HG02981 (cell line): Measurements from ENCODE around the gene ARL9.

Experiments
- ATAC-seq: cut with Tn5 transposase; IDR thresholded peaks from one replicate; pipeline ENCODE4 v1.9.1; 2021; ENCODE audit warnings: mild to moderate bottlenecking, moderate library complexity; ENCODE audit not compliant: unreplicated experiment

ARL9 gene

DNA sequence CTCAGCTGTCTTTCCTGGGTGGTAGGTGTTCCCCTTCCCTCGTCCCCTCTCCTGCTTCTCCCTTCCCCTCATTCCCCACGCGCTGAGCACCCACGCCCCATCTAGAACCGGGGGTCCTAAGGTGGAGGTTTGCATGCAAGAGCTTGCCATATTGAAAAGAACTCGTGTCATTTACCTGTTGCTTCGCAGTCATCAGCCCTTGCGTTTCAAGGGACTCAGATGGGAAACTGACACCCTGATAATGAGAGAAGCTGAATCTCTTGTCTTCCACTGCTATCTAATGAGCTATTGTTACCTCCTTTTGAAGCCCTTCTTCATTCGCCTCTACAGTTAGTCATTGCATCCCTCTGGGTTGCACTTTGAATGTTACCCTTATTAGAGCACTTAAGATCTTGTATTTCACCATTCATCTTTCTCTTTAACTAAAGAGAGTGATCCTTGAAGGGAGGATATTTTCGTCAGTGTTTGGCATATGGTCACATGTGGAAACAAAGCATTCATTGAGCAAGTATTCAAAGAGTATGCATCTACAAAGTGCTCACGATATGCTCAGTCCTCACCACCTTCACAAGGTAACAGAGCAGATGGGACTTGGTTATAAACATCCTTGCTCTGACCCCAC is 25.7 kb downstream of the ARL9 start:
- ATAC-seq: no peak

DNA sequence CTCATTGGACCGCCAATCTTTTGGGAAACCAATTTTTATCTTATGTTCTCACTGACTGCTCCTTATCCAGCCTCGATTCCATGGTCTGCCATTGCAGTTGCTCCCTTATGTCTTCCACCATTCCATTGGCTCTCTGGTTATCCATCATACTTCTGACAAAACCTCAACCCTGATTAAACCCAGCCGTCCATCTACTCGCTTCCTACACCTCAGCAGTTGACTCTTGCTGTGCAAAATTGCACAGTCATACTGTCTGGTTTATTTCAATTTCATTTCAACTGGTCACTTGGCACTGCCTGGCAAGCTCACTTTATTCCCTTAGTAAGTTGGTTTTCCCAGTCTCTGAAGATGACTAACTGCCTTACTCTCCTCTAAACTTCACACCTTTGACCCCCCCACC is 26.2 kb downstream of the ARL9 start:
- ATAC-seq: no peak

- ATAC-seq: no peak
Measured at GRCh38 chr4:56532239-56532638, 26.6 kb downstream of the ARL9 start.

GRCh38 chr4:56535915-56536314 is 30.3 kb downstream of the ARL9 start:
- no peak for ATAC-seq

DNA sequence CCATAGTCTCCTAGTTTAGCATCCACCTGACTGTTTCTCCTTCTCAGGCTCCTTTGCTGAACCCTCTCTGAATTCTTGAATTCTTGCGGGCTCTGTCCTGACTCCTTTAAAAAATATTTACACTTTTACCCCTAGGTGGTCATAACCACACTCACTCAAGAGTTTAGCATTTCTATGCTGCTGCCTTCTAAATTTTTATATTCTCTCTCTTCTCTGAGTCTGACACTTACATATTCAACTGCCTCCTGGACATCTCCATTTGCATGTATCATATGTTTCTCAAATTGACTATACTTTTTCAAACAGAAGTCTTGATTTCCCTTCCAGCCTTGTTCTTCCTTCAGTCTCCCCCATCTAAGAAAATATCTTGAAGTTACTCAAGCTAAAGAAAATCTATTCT is 31.6 kb downstream of the ARL9 start:
- no peak for ATAC-seq

DNA sequence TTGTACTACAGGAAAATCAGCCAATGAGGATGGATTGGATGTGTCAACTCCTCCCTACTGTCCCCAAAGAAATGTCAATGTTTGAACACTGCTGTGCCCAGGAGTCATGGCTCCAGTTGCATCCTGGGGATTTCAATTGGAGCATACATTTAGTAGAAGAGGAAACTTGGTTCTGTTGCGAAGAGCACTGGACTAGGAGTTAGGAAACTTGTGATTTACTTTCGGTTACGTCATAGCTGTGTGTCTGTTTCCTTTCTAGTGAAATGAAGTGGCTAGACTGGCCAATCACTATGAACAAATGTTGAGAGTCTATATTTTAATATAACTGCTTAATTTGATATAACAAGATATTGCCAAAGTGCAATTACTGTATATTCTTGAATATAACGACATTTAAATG is 35.2 kb downstream of the ARL9 start:
- ATAC-seq: no peak

DNA sequence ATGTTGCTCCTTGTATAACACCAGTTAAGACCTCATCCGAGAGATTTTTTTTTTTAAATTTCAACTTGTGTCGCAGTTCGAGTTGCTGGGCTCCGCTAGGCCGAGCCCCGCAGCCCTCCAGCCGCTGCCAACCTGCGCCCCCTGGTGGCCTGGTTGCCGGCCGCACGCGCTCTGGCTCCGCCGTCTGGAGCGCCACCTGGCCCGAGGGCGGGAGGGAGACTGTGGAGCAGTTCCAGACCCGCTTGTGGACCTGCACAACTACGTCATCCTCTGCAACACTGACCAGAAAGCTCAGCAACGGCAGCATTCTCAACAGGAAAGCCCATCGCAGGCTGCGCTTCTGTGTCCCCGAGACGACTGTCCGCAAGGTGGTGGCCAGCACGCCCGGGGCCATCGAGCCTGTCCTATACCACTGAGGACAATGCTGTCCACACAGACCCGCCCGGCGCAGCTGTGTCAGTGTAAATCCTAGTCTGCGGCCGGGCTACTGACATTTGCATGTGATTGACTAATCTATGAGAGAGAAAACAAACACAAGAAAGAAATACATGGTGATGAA is 39.1 kb downstream of the ARL9 start:
- ATAC-seq: peak; percentile 99

GRCh38 chr4:56550642-56551041 is 45.1 kb downstream of the ARL9 start:
- ATAC-seq: no peak

GRCh38 chr4:56551516-56551915 is 45.9 kb downstream of the ARL9 start:
- no peak for ATAC-seq

- no peak for ATAC-seq
Measured at GRCh38 chr4:56552273-56552672, 46.7 kb downstream of the ARL9 start.

GRCh38 chr4:56570041-56570440 is 64.5 kb downstream of the ARL9 start:
- ATAC-seq: no peak
